ENCODE results near the gene RPL9. TPM values are rescaled to one million over a fixed set of nuclear protein-coding genes. Genes with fewer than 3 reads are reported as not detected.
"Not testable (repeated sequence)": the region's sequence is repeated elsewhere in the genome, so short reads cannot be mapped to it uniquely, and the experiment has no call there.

RPL9 gene
- total and polyA plus RNA-seq, 12 donors: 951 to 3,860 (median 1,696) TPM

DNA sequence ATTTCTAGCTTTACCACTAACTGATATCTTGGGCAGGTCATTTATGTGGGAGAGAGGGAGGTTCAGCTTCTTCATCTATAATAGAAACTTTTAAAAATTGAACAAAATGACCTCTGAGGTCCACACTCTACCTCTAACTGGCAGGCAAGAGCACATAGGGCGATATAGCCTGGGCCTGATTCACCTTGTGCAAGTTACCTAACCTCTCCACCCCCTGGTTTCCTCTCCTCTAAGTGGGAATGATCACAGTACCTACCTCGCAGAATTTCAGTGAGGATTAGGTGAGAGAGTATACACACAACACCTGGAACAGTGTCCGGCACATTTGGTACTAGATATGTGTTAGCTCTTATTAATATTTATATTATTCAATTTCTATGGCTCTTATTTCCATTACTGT, 36.5 kb downstream of the RPL9 start:
- Histone ChIP-seq H3K4me1 (replicated peaks in 1 of 2) (no peaks in the 10 kb centered on the region), H3K36me3 (replicated peaks in 1 of 2) (no peaks in the 10 kb centered on the region), H3K4me3 (no peak overlapping the region), H3K9me3 (replicated peaks in 1 of 3) (no peaks in the 10 kb centered on the region), H3K27me3 (no peaks in the 10 kb centered on the region), H3K27ac (no peak overlapping the region)
- whole genome bisulfite sequencing, 4 donors: 84 to 95% (median 90%) methylated on average over 3 of the region's 3 CpGs
- TF ChIP-seq, protein P1, sequence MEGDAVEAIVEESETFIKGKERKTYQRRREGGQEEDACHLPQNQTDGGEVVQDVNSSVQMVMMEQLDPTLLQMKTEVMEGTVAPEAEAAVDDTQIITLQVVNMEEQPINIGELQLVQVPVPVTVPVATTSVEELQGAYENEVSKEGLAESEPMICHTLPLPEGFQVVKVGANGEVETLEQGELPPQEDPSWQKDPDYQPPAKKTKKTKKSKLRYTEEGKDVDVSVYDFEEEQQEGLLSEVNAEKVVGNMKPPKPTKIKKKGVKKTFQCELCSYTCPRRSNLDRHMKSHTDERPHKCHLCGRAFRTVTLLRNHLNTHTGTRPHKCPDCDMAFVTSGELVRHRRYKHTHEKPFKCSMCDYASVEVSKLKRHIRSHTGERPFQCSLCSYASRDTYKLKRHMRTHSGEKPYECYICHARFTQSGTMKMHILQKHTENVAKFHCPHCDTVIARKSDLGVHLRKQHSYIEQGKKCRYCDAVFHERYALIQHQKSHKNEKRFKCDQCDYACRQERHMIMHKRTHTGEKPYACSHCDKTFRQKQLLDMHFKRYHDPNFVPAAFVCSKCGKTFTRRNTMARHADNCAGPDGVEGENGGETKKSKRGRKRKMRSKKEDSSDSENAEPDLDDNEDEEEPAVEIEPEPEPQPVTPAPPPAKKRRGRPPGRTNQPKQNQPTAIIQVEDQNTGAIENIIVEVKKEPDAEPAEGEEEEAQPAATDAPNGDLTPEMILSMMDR (IDR thresholded peaks at IDR 0.05): no peak
- no peak for TF ChIP-seq POLR2A (IDR thresholded peaks at IDR 0.05)
- no peak for DNase-seq
- intact Hi-C loops (cut with DNase I): no loop called here

DNA sequence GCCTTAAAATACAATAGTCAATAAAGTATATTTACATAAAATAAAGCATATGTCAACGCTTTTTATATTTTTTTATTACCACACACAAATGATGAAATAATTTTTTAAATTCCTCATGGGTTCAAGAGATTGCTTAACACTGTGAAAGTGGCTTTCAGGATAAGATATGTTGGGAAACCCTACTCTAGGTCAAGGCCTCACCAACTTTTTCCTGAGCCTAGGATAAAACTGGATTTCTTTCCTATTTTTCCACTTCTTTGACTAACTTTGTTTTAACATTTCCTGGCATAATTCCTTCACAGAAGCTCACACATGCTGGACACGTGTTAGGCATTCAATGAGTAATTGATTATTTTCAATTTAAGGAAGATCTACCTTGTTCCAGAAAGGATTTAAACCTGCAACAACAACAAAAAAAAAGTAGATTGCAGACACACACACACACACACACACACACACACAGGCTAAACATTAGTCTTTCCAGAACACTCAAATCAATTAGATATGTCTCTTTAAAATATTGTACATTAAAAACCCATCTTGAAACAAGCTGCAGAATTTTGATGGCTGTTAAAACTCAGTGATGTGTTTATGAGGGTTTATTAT, 42.9 kb downstream of the RPL9 start:
- Histone ChIP-seq H3K4me3 (no peak overlapping the region), H3K27ac (no peak overlapping the region), H3K27me3 (no peaks in the 10 kb centered on the region), H3K4me1 (replicated peaks in 1 of 2) (no peaks in the 10 kb centered on the region), H3K36me3 (replicated peaks in 1 of 2) (no peaks in the 10 kb centered on the region), H3K9me3 (replicated peaks in 1 of 3) (no peaks in the 10 kb centered on the region)
- peak in 1 of 7 donors; percentile 12 for DNase-seq
- TF ChIP-seq POLR2A (IDR thresholded peaks at IDR 0.05): no peak
- TF ChIP-seq, protein P1 (IDR thresholded peaks at IDR 0.05): no peak
- 37 to 43% (median 42%) methylated on average over 2 of the region's 2 CpGs for WGBS, 4 donors
- intact Hi-C loops (cut with DNase I): no loop called here

DNA sequence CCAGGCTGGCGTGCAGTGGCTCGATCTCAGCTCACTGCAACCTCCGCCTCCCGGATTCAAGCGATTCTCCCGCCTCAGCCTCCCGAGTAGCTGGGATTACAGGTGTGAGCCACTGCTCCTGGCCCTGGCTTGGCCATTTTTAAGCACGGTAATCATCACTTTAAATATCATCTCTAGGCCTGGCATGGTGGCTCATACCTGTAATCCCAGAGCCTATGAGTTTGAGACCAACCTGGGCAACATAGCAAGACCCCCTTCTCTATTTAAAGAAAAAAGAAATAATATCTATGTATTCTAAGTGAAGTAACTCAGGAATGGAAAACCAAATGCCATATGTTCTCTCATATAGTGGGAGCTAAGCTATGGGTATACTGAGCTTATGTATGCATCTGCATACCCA, 47.2 kb downstream of the RPL9 start:
- WGBS, 4 donors: 86 to 96% (median 90%) methylated on average over 8 of the region's 8 CpGs
- H3K27ac ChIP-seq: not testable (repeated sequence)

DNA sequence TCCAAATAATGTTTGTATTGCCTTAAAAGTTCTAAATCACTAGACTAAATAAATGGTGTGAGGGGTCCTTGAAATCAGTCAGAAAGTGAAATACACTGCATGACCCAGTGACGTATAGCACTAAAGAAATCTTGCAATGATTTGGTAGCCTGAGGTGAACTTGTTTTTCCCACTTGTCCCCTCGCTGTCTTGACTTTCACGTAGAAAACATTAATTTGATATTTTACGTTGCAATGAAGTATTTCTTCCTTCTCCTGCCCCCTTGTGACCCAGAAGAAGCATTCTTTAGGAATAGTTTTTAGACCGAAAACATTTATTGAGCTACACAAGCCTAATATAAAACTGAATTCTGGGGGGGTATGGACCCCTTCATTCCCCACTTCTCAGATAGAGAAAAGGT, 48.3 kb downstream of the RPL9 start:
- no peak overlapping the region for H3K4me3 ChIP-seq
- WGBS, 4 donors: 17 to 26% (median 22%) methylated on average over 5 of the region's 5 CpGs

More for the DNA sequence above, 47.2 kb downstream of the RPL9 start:
- H3K9me3 ChIP-seq (replicated peaks in 1 of 3); H3K4me1 ChIP-seq (replicated peaks in 1 of 2); DNase-seq; H3K4me3 ChIP-seq; H3K27me3 ChIP-seq; H3K36me3 ChIP-seq (replicated peaks in 1 of 2); intact Hi-C loops (cut with DNase I): not testable (repeated sequence)

DNA sequence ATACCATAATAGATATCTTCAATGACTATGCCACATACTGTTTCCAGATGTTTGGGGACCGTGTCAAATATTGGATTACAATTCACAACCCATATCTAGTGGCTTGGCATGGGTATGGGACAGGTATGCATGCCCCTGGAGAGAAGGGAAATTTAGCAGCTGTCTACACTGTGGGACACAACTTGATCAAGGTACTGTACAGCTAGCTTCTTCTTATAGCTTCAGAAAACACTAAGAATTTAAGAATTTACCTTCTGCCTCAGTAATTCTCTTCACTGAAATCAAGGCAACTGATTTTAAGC, 51.2 kb downstream of the RPL9 start:
- Histone ChIP-seq H3K4me1 (replicated peaks in 1 of 2) (no peaks in the 10 kb centered on the region), H3K9me3 (replicated peaks in 1 of 3) (no peaks in the 10 kb centered on the region), H3K4me3 (no peak overlapping the region), H3K27me3 (no peaks in the 10 kb centered on the region), H3K27ac (no peak overlapping the region), H3K36me3 (replicated peaks in 1 of 2) (no peaks in the 10 kb centered on the region)
- intact Hi-C loops (cut with DNase I): no loop called here
- TF ChIP-seq, protein P1 (IDR thresholded peaks at IDR 0.05): no peak
- no peak for TF ChIP-seq POLR2A (IDR thresholded peaks at IDR 0.05)
- 67 to 82% (median 77%) methylated on average over 1 of the region's 1 CpG for WGBS, 4 donors
- no peak for DNase-seq

More for the DNA sequence above, 48.3 kb downstream of the RPL9 start:
- no peaks in the 10 kb centered on the region for H3K36me3 ChIP-seq (replicated peaks in 1 of 2)
- TF ChIP-seq POLR2A (IDR thresholded peaks at IDR 0.05): no peak
- TF ChIP-seq, protein P1 (IDR thresholded peaks at IDR 0.05): peak; percentile 22 to 45 (median 38)
- H3K9me3 ChIP-seq (replicated peaks in 1 of 3): no peaks in the 10 kb centered on the region
- H3K27ac ChIP-seq: no peak overlapping the region
- intact Hi-C loops (cut with DNase I): no loop called here
- DNase-seq: no peak
- no peaks in the 10 kb centered on the region for H3K4me1 ChIP-seq (replicated peaks in 1 of 2)
- no peaks in the 10 kb centered on the region for H3K27me3 ChIP-seq
